SKM-1 treated with dmso at 0.1 percent for 144 hours (cell line): ENCODE results near the gene YWHAH.
"Not testable (repeated sequence)": the region's sequence is repeated elsewhere in the genome, so short reads cannot be mapped to it uniquely, and the experiment has no call there.

ENCODE experiments used
- DNase-seq: peaks from one replicate; lab custom pipeline; 2025; ENCODE audit not compliant: unreplicated experiment; lab: John Stamatoyannopoulos, UW

YWHAH gene

DNA sequence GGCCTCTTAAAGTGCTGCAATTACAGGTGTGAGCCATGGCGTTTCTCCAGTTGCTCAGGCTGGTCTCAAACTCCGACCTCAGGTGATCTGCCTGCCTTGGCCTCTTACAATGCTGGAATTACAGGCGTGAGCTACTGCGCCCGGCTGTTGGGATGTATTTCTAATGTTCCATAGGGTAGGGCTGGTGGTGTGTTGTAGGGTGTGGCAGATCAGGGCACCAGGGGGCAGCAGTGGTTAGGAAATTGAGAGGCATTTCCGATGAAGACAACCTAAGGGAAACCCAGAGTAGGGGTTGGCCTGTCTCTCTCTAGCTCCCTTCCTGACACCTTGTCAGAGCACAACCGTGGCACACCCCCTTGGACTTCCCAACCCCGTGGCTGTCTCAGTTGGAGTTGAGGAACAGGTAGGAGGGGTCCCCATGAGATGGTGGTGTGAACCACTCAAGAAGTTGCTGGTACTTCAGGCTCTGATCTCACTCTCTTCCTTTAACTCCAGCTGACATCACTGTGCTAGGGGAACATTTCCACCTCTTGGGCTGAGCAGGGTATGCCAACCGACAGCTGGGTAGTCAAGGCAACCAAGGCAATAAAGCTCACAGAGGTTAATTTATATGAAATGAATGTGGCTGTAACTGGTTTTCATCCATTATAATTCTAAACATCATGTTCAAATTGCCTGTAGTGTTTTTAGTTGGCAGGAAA lies 33.0 kb downstream of the YWHAH start:
- peak; percentile 69 for DNase-seq

DNA sequence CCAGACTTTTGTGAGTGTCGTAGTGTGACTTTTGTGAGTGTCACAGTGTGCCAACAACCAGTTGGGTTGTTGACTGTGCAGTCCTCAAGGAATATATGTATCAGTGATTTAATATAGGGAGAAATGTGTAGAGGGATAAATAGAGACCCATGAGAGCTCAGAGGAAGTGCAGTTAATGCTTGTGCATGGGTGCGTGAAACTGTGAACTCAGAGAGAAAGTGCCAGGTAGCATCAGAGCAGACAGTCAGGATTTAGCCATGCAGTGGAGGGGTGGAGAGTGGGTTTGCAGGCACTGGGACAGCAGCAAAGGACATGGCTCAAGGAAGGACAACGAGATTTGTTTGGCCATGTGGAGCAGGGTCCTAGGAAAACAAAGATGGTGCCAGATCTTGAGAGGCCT lies 33.6 kb downstream of the YWHAH start:
- DNase-seq: no peak

DNA sequence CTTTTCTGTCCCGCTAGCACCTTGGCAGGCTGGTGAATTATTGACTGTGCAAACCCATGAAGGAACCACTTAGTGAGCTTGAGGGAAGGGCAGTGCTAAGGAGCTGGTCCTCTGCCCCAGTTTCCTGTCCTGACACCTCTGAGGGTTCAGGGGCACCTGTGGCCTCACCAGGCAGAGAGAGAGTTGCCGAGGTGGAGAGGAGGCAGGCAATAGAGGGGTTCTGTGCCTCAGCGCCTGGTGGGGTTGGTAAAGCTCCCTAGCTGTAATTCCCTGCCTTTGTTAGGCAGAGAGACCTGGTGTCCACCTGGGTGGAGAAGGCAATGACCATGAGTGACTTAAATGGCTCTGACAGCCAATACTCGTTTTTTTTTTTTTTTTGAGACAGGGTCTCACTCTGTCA lies 36.3 kb downstream of the YWHAH start:
- no peak for DNase-seq

DNA sequence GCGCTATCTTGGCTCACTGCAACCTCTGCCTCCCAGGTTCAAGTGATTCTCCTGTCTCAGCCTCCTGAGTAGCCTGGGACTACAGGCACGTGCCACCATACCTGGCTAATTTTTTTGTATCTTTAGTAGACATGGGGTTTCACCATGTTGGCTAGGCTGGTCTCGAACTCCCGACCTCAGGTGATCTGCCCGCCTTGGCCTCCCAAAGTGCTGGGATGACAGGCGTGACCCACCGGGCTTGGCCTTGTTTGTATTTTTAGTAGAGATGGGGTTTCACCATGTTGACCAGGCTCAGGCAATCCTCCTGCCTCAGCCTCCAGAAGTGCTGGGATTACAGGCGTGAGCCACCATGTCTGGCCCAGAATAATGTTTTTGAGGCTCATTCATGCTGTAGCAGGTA lies 37.6 kb downstream of the YWHAH start:
- DNase-seq: not testable (repeated sequence)

- DNase-seq: no peak
Observed at GRCh38 chr22:31983911-31984656, 39.7 kb downstream of the YWHAH start.

DNA sequence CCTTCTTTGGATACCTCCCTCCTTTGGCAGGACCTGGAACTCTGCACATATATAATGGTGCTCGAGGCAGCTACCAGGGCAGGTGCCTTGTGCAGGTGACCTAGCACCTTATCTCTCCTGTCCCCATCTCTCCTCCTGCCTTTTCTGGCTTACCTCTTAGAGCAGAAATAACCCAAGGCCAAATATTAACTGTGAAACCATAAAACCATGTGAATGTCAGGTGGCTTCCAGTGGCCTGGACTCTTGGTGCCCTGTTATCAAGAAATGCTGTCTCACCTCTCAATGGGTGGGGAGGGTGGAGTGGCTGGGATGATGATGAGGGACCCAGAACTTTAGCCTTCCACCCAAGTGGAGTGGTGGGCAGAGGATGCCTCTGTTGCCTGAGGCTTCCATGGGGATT lies 42.9 kb downstream of the YWHAH start:
- DNase-seq: no peak

DNA sequence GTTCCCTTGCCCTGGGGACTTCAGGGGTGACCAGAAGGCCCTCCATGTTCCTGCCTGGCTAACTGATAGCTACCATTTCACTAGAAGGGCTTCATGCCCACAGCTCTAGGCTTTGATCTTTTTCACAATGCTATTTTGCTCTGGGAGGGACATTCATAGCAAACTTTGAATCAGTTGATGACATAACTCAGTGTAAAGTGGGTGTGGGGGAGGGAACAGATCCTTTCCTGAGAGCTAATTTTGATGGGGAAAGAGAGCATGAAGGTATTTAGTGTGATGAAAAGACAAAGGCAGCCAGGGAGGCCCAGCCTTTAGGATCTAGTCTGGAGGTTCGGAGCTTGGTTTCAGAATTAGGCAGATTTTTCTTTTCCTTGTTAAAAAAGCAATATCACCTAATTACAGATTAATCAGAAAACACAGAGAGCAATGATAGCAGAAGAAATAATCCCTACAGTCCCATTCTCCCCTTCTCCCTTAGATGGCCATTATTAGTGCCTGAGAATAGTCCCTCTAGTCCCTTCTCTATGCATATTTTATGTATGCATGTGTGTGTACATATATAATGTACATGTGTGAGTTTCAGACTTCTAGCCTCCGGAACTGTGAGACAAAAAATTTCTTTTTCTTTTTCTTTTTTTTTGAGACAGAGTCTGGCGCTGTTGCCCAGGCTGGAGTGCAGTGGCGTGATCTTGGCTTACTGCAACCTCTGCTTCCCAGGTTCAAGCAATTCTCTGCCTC lies 46.9 kb downstream of the YWHAH start:
- DNase-seq: no peak

- no peak for DNase-seq
Observed at GRCh38 chr22:31995046-31995445, 50.7 kb downstream of the YWHAH start.

DNA sequence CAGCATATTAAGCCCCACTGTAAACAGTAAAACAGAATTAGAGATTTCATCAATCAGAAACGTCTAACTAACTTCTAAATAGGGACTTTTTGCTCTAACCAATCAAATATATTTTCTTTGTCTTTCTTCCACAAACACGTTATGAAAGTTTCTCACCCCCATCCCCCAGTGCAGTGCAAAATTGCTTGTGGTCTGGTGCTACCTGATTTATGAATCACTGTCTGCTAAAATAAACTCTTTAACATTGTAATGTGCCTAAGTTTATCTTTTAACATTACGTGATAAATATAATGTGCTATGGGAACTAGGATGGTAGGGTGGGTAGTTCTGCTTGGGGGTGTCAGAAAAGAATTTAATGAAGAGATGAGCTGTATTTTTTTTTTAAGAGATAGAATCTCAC lies 51.5 kb downstream of the YWHAH start:
- no peak for DNase-seq

GRCh38 chr22:31998784-31999385 lies 54.5 kb downstream of the YWHAH start:
- DNase-seq: no peak

DNA sequence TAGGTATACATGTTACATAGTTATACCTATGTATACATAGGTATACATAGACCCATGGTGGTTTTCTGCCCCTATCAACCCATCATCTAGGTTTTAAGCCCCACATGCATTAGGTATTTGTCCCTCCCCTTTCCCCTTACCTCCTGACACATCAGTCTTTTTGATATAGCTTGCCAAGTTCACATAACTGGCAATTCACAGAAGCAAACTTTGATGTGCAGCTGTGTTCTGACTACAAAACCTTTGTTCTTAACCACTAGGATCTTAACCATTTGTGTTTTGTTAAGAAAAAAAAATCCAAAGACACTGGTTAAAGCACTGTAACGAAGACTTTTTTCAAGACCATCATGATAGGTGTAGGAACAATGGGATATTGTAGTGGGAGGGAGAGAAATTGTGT lies 55.8 kb downstream of the YWHAH start:
- no peak for DNase-seq

DNA sequence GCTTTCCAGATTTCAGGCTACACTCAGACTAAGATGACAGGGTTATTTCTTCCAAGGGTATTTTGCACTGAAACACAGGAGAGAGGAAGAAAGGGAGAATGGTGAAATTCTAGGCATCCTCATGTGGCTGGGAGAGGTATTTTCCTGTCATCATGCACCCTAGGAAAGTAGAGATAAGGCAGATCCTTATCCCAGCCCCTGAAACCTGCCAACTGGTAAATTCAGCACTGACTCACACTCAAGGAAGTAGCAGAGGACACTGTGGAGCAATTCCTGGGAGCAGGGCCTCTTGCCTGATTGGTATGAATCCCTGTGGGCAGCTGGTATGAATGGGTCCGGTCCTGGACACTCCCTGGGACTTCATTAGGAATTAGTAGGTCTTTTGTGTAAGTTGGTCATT lies 61.1 kb downstream of the YWHAH start:
- DNase-seq: no peak
